ENCODE data around the gene CCL19. TPM values are rescaled to one million over a fixed set of nuclear protein-coding genes. Genes with fewer than 3 reads are reported as not detected.

CCL19 gene
- total RNA-seq, 1 experiment from 2014 or later, result not detected

GRCh38 chr9:34662526-34663302 is 28.4 kb downstream of the CCL19 start, which contains the start of gene CCL27:
Gene CCL27 (minus strand): TSS chr9:34662657. CDS start chr9:34662633, 24 bp downstream.
- Histone ChIP-seq H3K4me3 (ENCODE audit: insufficient read depth, low read depth, low read length) (no peak within 1 kb of the TSS), H3K36me3 (replicated peaks; ENCODE audit: control insufficient read depth, insufficient read depth, low read length) (no peaks in the 10 kb centered on the region; the same call in 1 of the 2 replicates), H3K27me3 (ENCODE audit: control insufficient read depth, insufficient read depth, low read length) (no peaks in the 10 kb centered on the region)
- DNase-seq, result no peak

- Histone ChIP-seq H3K36me3 (replicated peaks; ENCODE audit: control insufficient read depth, insufficient read depth, low read length) (no peaks in the 10 kb centered on the region), H3K27me3 (ENCODE audit: control insufficient read depth, insufficient read depth, low read length) (no peaks in the 10 kb centered on the region), H3K4me3 (ENCODE audit: insufficient read depth, low read depth, low read length) (no peak overlapping the region)
- peak; percentile 39 for DNase-seq
These were observed 31.4 kb downstream of the CCL19 start for GRCh38 chr9:34659592-34660253.

GRCh38 chr9:34658461-34658860 is 32.6 kb downstream of the CCL19 start:
- DNase-seq, result peak; percentile 15
- no peaks in the 10 kb centered on the region for H3K36me3 ChIP-seq (replicated peaks; ENCODE audit: control insufficient read depth, insufficient read depth, low read length)
- no peak overlapping the region for H3K4me3 ChIP-seq (ENCODE audit: insufficient read depth, low read depth, low read length)
- H3K27me3 ChIP-seq (ENCODE audit: control insufficient read depth, insufficient read depth, low read length), result no peaks in the 10 kb centered on the region

GRCh38 chr9:34656992-34657391 is 34.1 kb downstream of the CCL19 start:
- no peaks in the 10 kb centered on the region for H3K36me3 ChIP-seq (replicated peaks; ENCODE audit: control insufficient read depth, insufficient read depth, low read length)
- no peak overlapping the region for H3K4me3 ChIP-seq (ENCODE audit: insufficient read depth, low read depth, low read length)
- no peaks in the 10 kb centered on the region for H3K27me3 ChIP-seq (ENCODE audit: control insufficient read depth, insufficient read depth, low read length)
- peak; percentile 9 for DNase-seq

GRCh38 chr9:34655394-34655793 is 35.7 kb downstream of the CCL19 start:
- peak; percentile 62 for DNase-seq
- no peak overlapping the region for H3K4me3 ChIP-seq (ENCODE audit: insufficient read depth, low read depth, low read length)
- H3K27me3 ChIP-seq (ENCODE audit: control insufficient read depth, insufficient read depth, low read length), result no peaks in the 10 kb centered on the region
- no peaks in the 10 kb centered on the region for H3K36me3 ChIP-seq (replicated peaks; ENCODE audit: control insufficient read depth, insufficient read depth, low read length)

- DNase-seq, result peak; percentile 55
- H3K36me3 ChIP-seq (replicated peaks; ENCODE audit: control insufficient read depth, insufficient read depth, low read length), result peaks cover 2% of the 10 kb centered on the region
- H3K27me3 ChIP-seq (ENCODE audit: control insufficient read depth, insufficient read depth, low read length), result no peaks in the 10 kb centered on the region
- no peak overlapping the region for H3K4me3 ChIP-seq (ENCODE audit: insufficient read depth, low read depth, low read length)
These were observed 36.6 kb downstream of the CCL19 start for GRCh38 chr9:34654323-34655051.

GRCh38 chr9:34653151-34654072 is 37.7 kb downstream of the CCL19 start:
- H3K36me3 ChIP-seq (replicated peaks; ENCODE audit: control insufficient read depth, insufficient read depth, low read length), result peaks cover 10% of the 10 kb centered on the region
- DNase-seq, result peak; percentile 75
- H3K4me3 ChIP-seq (ENCODE audit: insufficient read depth, low read depth, low read length), result no peak overlapping the region
- no peaks in the 10 kb centered on the region for H3K27me3 ChIP-seq (ENCODE audit: control insufficient read depth, insufficient read depth, low read length)

GRCh38 chr9:34652602-34653000 is 38.5 kb downstream of the CCL19 start:
- Histone ChIP-seq H3K36me3 (replicated peaks; ENCODE audit: control insufficient read depth, insufficient read depth, low read length) (peaks cover 15% of the 10 kb centered on the region), H3K27me3 (ENCODE audit: control insufficient read depth, insufficient read depth, low read length) (no peaks in the 10 kb centered on the region), H3K4me3 (ENCODE audit: insufficient read depth, low read depth, low read length) (no peak overlapping the region)
- DNase-seq, result peak; percentile 33

- peaks cover 15% of the 10 kb centered on the region for H3K36me3 ChIP-seq (replicated peaks; ENCODE audit: control insufficient read depth, insufficient read depth, low read length)
- DNase-seq, result peak; percentile 100
- H3K4me3 ChIP-seq (ENCODE audit: insufficient read depth, low read depth, low read length), result peak within 1 kb of the TSS; percentile 32
- H3K27me3 ChIP-seq (ENCODE audit: control insufficient read depth, insufficient read depth, low read length), result no peaks in the 10 kb centered on the region
These were observed 39.0 kb downstream of the CCL19 start, which contains the start of gene IL11RA for GRCh38 chr9:34651876-34652601. Gene IL11RA (plus strand): TSS chr9:34652185. CDS start chr9:34655218, 3,033 bp downstream.

- peak overlapping the region; percentile 32 for H3K4me3 ChIP-seq (ENCODE audit: insufficient read depth, low read depth, low read length)
- peaks cover 15% of the 10 kb centered on the region for H3K36me3 ChIP-seq (replicated peaks; ENCODE audit: control insufficient read depth, insufficient read depth, low read length)
- peak; percentile 28 for DNase-seq
- no peaks in the 10 kb centered on the region for H3K27me3 ChIP-seq (ENCODE audit: control insufficient read depth, insufficient read depth, low read length)
These were observed 39.8 kb downstream of the CCL19 start for GRCh38 chr9:34651321-34651720.

- Histone ChIP-seq H3K4me3 (ENCODE audit: insufficient read depth, low read depth, low read length) (no peak overlapping the region), H3K27me3 (ENCODE audit: control insufficient read depth, insufficient read depth, low read length) (no peaks in the 10 kb centered on the region), H3K36me3 (replicated peaks; ENCODE audit: control insufficient read depth, insufficient read depth, low read length) (peaks cover 15% of the 10 kb centered on the region)
- DNase-seq, result peak; percentile 19
These were observed 40.3 kb downstream of the CCL19 start for GRCh38 chr9:34650816-34651215.

GRCh38 chr9:34648673-34649072 is 42.4 kb downstream of the CCL19 start:
- DNase-seq, result no peak
- Histone ChIP-seq H3K36me3 (replicated peaks; ENCODE audit: control insufficient read depth, insufficient read depth, low read length) (peaks cover 15% of the 10 kb centered on the region), H3K27me3 (ENCODE audit: control insufficient read depth, insufficient read depth, low read length) (no peaks in the 10 kb centered on the region), H3K4me3 (ENCODE audit: insufficient read depth, low read depth, low read length) (no peak overlapping the region)

- Histone ChIP-seq H3K4me3 (ENCODE audit: insufficient read depth, low read depth, low read length) (peak overlapping the region; percentile 80; the same call in 1 of the 2 replicates), H3K36me3 (replicated peaks; ENCODE audit: control insufficient read depth, insufficient read depth, low read length) (peaks cover 15% of the 10 kb centered on the region), H3K27me3 (ENCODE audit: control insufficient read depth, insufficient read depth, low read length) (no peaks in the 10 kb centered on the region)
- peak; percentile 17 for DNase-seq
These were observed 43.4 kb downstream of the CCL19 start for GRCh38 chr9:34647651-34648050.

All from H7 (cell line).